Liver (tissue), 9 donors: ENCODE measurements around the gene HOXB4. TPM values are rescaled to one million over a fixed set of nuclear protein-coding genes. Genes with fewer than 3 reads are reported as not detected.

Experiments
- DNase-seq: peaks from one replicate; pipeline ENCODE4 v3.0.0-alpha.2; 2017; ENCODE audit warnings: low spot score
- H3K27ac ChIP-seq, 2 donors: one replicate each; pipeline ENCODE4 v1.7.0; 2013; ENCODE audit warnings: inconsistent platforms in 2 of 2, low read length in 2 of 2, control low read depth in 1 of 2, low read depth in 1 of 2, mild to moderate bottlenecking in 1 of 2
- H3K27me3 ChIP-seq, 4 donors: one replicate each; pipeline versions ENCODE4 v1.6.1 to v1.7.0; 2013; ENCODE audit warnings: low read length in 3 of 4, inconsistent platforms in 1 of 4, mild to moderate bottlenecking in 1 of 4, moderate library complexity in 1 of 4; ENCODE audit not compliant: control insufficient read depth in 4 of 4, insufficient read depth in 4 of 4
- H3K36me3 ChIP-seq, 4 donors: one replicate each; pipeline versions ENCODE4 v1.6.1 to v1.7.0; 2013; ENCODE audit warnings: low read length in 3 of 4, mild to moderate bottlenecking in 3 of 4, low read depth in 1 of 4, moderate library complexity in 1 of 4; ENCODE audit not compliant: control insufficient read depth in 4 of 4, insufficient read depth in 3 of 4
- H3K4me1 ChIP-seq, 4 donors: one replicate each; pipeline versions ENCODE4 v1.6.1 to v1.7.0; 2013; ENCODE audit warnings: low read length in 3 of 4, mild to moderate bottlenecking in 3 of 4, moderate library complexity in 1 of 4; ENCODE audit not compliant: control insufficient read depth in 4 of 4, insufficient read depth in 4 of 4
- H3K4me3 ChIP-seq, 3 donors: one replicate each; pipeline versions ENCODE4 v1.6.1 to v1.7.0; 2013; ENCODE audit warnings: low read length in 3 of 3, control low read depth in 1 of 3, low read depth in 1 of 3, mild to moderate bottlenecking in 1 of 3
- H3K9ac ChIP-seq, 2 donors: one replicate each; pipeline ENCODE4 v1.7.0; 2013; ENCODE audit warnings: low read length in 2 of 2, mild to moderate bottlenecking in 2 of 2, moderate library complexity in 2 of 2, control low read depth in 1 of 2, low read depth in 1 of 2
- H3K9me3 ChIP-seq, 4 donors: one replicate each; pipeline versions ENCODE4 v1.6.1 to v1.7.0; 2013; ENCODE audit warnings: low read length in 3 of 4; ENCODE audit not compliant: control insufficient read depth in 4 of 4
- CTCF ChIP-seq: fragments of 150-350 bp; IDR thresholded peaks from 2 replicates; pipeline ENCODE4 v1.5.1; 2017; ENCODE audit warnings: improper control_type of control experiment, low read depth, low read length; ENCODE audit not compliant: missing input control
- EGR1 ChIP-seq, 2 donors: IDR thresholded peaks; 2 replicates each; pipeline ENCODE4 v1.6.1; 2016 to 2018; ENCODE audit warnings: antibody characterized with exemption in 2 of 2, low read depth in 2 of 2
- GABPA ChIP-seq, 2 donors: IDR thresholded peaks in 1 of 2; conservative IDR thresholded peaks in 1 of 2; 2 replicates each; pipeline ENCODE4 v1.6.1; 2016; ENCODE audit warnings: antibody characterized with exemption in 2 of 2, mild to moderate bottlenecking in 1 of 2, moderate library complexity in 1 of 2
- HNF4A ChIP-seq, 2 donors: conservative IDR thresholded peaks; 2 replicates each; pipeline ENCODE4 v1.6.1; 2016; ENCODE audit warnings: antibody characterized with exemption in 2 of 2, mild to moderate bottlenecking in 2 of 2
- HNF4G ChIP-seq: IDR thresholded peaks from 2 replicates; pipeline ENCODE4 v1.6.1; 2016; ENCODE audit warnings: antibody characterized with exemption
- JUND ChIP-seq, 2 donors: IDR thresholded peaks; 2 replicates each; pipeline ENCODE4 v1.6.1; 2016; ENCODE audit warnings: antibody characterized with exemption in 2 of 2
- NR2F2 ChIP-seq: IDR thresholded peaks from 2 replicates; pipeline ENCODE4 v1.6.1; 2016; ENCODE audit warnings: antibody characterized with exemption
- RAD21 ChIP-seq, 2 donors: IDR thresholded peaks; 2 replicates each; pipeline ENCODE4 v1.6.1; 2016; ENCODE audit warnings: antibody characterized with exemption in 2 of 2, mild to moderate bottlenecking in 2 of 2
- REST ChIP-seq: IDR thresholded peaks from 2 replicates; pipeline ENCODE4 v1.6.1; 2016; ENCODE audit warnings: antibody characterized with exemption, mild to moderate bottlenecking
- RXRA ChIP-seq, 2 donors: IDR thresholded peaks; 2 replicates each; pipeline ENCODE4 v1.6.1; 2017 to 2018; ENCODE audit warnings: antibody characterized with exemption in 2 of 2, mild to moderate bottlenecking in 1 of 2
- SP1 ChIP-seq: IDR thresholded peaks from 2 replicates; pipeline ENCODE4 v1.6.1; 2018; ENCODE audit warnings: antibody characterized with exemption, mild to moderate bottlenecking
- TAF1 ChIP-seq: conservative IDR thresholded peaks from 2 replicates; pipeline ENCODE4 v1.6.1; 2016; ENCODE audit warnings: antibody characterized with exemption, mild to moderate bottlenecking
- YY1 ChIP-seq: IDR thresholded peaks from 2 replicates; pipeline ENCODE4 v1.6.1; 2016; ENCODE audit warnings: antibody characterized with exemption, mild to moderate bottlenecking
- ZBTB33 ChIP-seq: IDR thresholded peaks from 2 replicates; pipeline ENCODE4 v1.6.1; 2016; ENCODE audit warnings: antibody characterized with exemption
- WGBS: extraction: QIAGEN DNeasy Blood & Tissue Kit; methylation state at CpG from one replicate; pipeline ENCODE4 v1.1.7; 2013; 5-methylcytosine and 5-hydroxymethylcytosine counted together
- polyA plus RNA-seq, 2 donors: library from polyadenylated mRNA; stranded (reverse) in 1 of 2; unstranded in 1 of 2; fragments of 200-250 nt in 1 of 2; fragments of >200 nt in 1 of 2; fragmentation: Nextera tagmentation in 1 of 2; extraction: Ambion mirVana in 1 of 2; gene quantifications; one replicate each; pipeline versions ENCODE4 v1.2.1 to v1.2.3, GENCODE V29; 2013 to 2015
- total RNA-seq, 2 donors: library from RNA; depleted of rRNA; stranded (reverse); fragments of >200 nt; gene quantifications; one replicate each; pipeline ENCODE4 v1.2.3, GENCODE V29; 2014
- donor health status: healthy.
- donor health status: healthy.
- donor health status: healthy.
- donor health status: healthy.
- donor health status: healthy.

Gene HOXB4
- total and polyA plus RNA-seq, 4 donors = 0.19 to 0.75 (median 0.50) TPM

- Histone ChIP-seq H3K9me3 (no peaks in the 10 kb centered on the region), H3K9ac (no peak within 1 kb of the TSS), H3K4me3 (no peak within 1 kb of the TSS), H3K27me3 (peaks cover 2 to 15% (median 7%) of the 10 kb centered on the region in 4 donors), H3K4me1 (peaks cover 2 to 25% (median 12%) of the 10 kb centered on the region in 4 donors), H3K27ac (no peak within 1 kb of the TSS), H3K36me3 (no peaks in the 10 kb centered on the region)
- TF ChIP-seq NR2F2 (no peak), RXRA (IDR thresholded peaks at IDR 0.05) (no peak), SP1 (no peak), GABPA (IDR thresholded peaks at IDR 0.05 in 1 of 2, conservative IDR thresholded peaks at IDR 0.05 in 1 of 2) (no peak), HNF4G (no peak), REST (no peak), ZBTB33 (no peak), CTCF (no peak), YY1 (no peak), EGR1 (IDR thresholded peaks at IDR 0.05; ENCODE audit: low read depth in 2 of 2) (no peak), RAD21 (IDR thresholded peaks at IDR 0.05) (no peak), TAF1 (no peak), JUND (IDR thresholded peaks at IDR 0.05) (no peak)
- 34% methylated on average over 23 of the region's 23 CpGs for WGBS
- no peak for DNase-seq
Observed at GRCh38 chr17:48589831-48590606, 11.9 kb upstream of the HOXB4 start, which contains the start of gene HOXB3. TSS of gene HOXB3 (minus strand) at chr17:48590241. CDS start at chr17:48552474, 37,767 bp downstream.

GRCh38 chr17:48589060-48589830 is 11.1 kb upstream of the HOXB4 start:
- Histone ChIP-seq H3K9ac (no peak overlapping the region), H3K27me3 (peaks cover 1 to 15% (median 5%) of the 10 kb centered on the region in 4 donors), H3K36me3 (no peaks in the 10 kb centered on the region), H3K4me1 (peaks cover 2 to 27% (median 13%) of the 10 kb centered on the region in 4 donors), H3K9me3 (no peaks in the 10 kb centered on the region), H3K27ac (no peak overlapping the region), H3K4me3 (no peak overlapping the region)
- no peak for DNase-seq
- 30% methylated on average over 10 of the region's 10 CpGs for WGBS
- TF ChIP-seq SP1 (no peak), HNF4G (no peak), GABPA (IDR thresholded peaks at IDR 0.05 in 1 of 2, conservative IDR thresholded peaks at IDR 0.05 in 1 of 2) (no peak), REST (no peak), TAF1 (no peak), EGR1 (IDR thresholded peaks at IDR 0.05; ENCODE audit: low read depth in 2 of 2) (no peak), YY1 (no peak), CTCF (no peak), RAD21 (IDR thresholded peaks at IDR 0.05) (no peak), JUND (IDR thresholded peaks at IDR 0.05) (no peak), HNF4A (conservative IDR thresholded peaks at IDR 0.05) (no peak)
